Measurements from ENCODE around the gene RUNX1. TPM values are rescaled to one million over a fixed set of nuclear protein-coding genes. Genes with fewer than 3 reads are reported as not detected.

RUNX1 gene
- total and polyA plus RNA-seq, 10 of the 15 experiments (the other 5 are each of a cell fraction or from before 2014, with no cell fraction given): 0.90 to 15.2 (median 4.1) TPM

GRCh38 chr21:34897828-34898227 is 151.3 kb downstream of the RUNX1 start:
- ChIA-PET RAD21 (ENCODE audit: unreplicated experiment) (no interaction called here), CTCF (interaction anchor here (1.1 kb wide), 1 partner anchor 97 kb away, joined by 3 read pairs; no protein-coding TSS in a partner anchor), POLR2A (no interaction called here), SMC1A (ENCODE audit: uncharacterized antibody, unreplicated experiment) (no interaction called here)
- Histone ChIP-seq H4K20me1 (ENCODE audit: control insufficient read depth, insufficient read depth) (no peaks in the 10 kb centered on the region), H3K4me1 (ENCODE audit: control insufficient read depth, insufficient read depth, low read length) (no peaks in the 10 kb centered on the region), H3K27me3 (replicated peaks in 1 of 2; ENCODE audit: control insufficient read depth in 2 of 2, insufficient read depth in 2 of 2, low read length in 1 of 2) (no peaks in the 10 kb centered on the region; a peak in 1 of 4 replicates), H2AFZ (ENCODE audit: control insufficient read depth, low read depth, low read length) (no peak overlapping the region), H3K79me2 (ENCODE audit: control insufficient read depth, insufficient read depth, low read length) (no peaks in the 10 kb centered on the region), H3K9ac (ENCODE audit: control insufficient read depth, insufficient read depth, low read length) (no peak overlapping the region), H3K9me3 (replicated peaks; ENCODE audit: control insufficient read depth, insufficient read depth, low read length) (no peaks in the 10 kb centered on the region; the same call in 2 of the 3 replicates), H3K36me3 (ENCODE audit: control insufficient read depth in 2 of 2, insufficient read depth in 2 of 2, low read length in 1 of 2) (no peaks in the 10 kb centered on the region), H3K4me2 (ENCODE audit: control insufficient read depth, insufficient read depth) (no peak overlapping the region), H3K27ac (ENCODE audit: control insufficient read depth, insufficient read depth) (no peak overlapping the region), H3K4me3 (no peak overlapping the region)
- WGBS (ENCODE audit: insufficient coverage, insufficient replicate concordance, low lambda C conversion rate, missing lambda C conversion rate): 35% methylated on average over 2 of the region's 2 CpGs
- no TSS peak for BruUV-seq (replicated peaks)
- intact Hi-C loops (cut with micrococcal nuclease; ENCODE audit: unreplicated experiment) (no loop called here), in situ Hi-C loops (cut with MboI) (no loop called here)
- no peak for ATAC-seq
- no peak for DNase-seq (ENCODE audit: low read depth, low spot score)
- FAIRE-seq: no peak
- no peak for TF ChIP-seq NRF1 (conservative IDR thresholded peaks at IDR 0.05; ENCODE audit: low read depth, low read length)
- TF ChIP-seq, protein P1, sequence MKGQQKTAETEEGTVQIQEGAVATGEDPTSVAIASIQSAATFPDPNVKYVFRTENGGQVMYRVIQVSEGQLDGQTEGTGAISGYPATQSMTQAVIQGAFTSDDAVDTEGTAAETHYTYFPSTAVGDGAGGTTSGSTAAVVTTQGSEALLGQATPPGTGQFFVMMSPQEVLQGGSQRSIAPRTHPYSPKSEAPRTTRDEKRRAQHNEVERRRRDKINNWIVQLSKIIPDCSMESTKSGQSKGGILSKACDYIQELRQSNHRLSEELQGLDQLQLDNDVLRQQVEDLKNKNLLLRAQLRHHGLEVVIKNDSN (IDR thresholded peaks at IDR 0.05; ENCODE audit: borderline replicate concordance, extremely low read length, insufficient read depth, low read depth, low read length): no peak
- no peak for TF ChIP-seq IKZF1 (conservative IDR thresholded peaks at IDR 0.05)
- no peak for TF ChIP-seq MLLT1 (IDR thresholded peaks at IDR 0.05)
- TF ChIP-seq, protein P2, sequence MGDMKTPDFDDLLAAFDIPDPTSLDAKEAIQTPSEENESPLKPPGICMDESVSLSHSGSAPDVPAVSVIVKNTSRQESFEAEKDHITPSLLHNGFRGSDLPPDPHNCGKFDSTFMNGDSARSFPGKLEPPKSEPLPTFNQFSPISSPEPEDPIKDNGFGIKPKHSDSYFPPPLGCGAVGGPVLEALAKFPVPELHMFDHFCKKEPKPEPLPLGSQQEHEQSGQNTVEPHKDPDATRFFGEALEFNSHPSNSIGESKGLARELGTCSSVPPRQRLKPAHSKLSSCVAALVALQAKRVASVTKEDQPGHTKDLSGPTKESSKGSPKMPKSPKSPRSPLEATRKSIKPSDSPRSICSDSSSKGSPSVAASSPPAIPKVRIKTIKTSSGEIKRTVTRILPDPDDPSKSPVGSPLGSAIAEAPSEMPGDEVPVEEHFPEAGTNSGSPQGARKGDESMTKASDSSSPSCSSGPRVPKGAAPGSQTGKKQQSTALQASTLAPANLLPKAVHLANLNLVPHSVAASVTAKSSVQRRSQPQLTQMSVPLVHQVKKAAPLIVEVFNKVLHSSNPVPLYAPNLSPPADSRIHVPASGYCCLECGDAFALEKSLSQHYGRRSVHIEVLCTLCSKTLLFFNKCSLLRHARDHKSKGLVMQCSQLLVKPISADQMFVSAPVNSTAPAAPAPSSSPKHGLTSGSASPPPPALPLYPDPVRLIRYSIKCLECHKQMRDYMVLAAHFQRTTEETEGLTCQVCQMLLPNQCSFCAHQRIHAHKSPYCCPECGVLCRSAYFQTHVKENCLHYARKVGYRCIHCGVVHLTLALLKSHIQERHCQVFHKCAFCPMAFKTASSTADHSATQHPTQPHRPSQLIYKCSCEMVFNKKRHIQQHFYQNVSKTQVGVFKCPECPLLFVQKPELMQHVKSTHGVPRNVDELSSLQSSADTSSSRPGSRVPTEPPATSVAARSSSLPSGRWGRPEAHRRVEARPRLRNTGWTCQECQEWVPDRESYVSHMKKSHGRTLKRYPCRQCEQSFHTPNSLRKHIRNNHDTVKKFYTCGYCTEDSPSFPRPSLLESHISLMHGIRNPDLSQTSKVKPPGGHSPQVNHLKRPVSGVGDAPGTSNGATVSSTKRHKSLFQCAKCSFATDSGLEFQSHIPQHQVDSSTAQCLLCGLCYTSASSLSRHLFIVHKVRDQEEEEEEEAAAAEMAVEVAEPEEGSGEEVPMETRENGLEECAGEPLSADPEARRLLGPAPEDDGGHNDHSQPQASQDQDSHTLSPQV (IDR thresholded peaks at IDR 0.05): no peak
- no peak for TF ChIP-seq EGR1 (IDR thresholded peaks at IDR 0.05; ENCODE audit: borderline replicate concordance in 1 of 2, low read depth in 2 of 2, low read length in 2 of 2)
- TF ChIP-seq, protein P3, sequence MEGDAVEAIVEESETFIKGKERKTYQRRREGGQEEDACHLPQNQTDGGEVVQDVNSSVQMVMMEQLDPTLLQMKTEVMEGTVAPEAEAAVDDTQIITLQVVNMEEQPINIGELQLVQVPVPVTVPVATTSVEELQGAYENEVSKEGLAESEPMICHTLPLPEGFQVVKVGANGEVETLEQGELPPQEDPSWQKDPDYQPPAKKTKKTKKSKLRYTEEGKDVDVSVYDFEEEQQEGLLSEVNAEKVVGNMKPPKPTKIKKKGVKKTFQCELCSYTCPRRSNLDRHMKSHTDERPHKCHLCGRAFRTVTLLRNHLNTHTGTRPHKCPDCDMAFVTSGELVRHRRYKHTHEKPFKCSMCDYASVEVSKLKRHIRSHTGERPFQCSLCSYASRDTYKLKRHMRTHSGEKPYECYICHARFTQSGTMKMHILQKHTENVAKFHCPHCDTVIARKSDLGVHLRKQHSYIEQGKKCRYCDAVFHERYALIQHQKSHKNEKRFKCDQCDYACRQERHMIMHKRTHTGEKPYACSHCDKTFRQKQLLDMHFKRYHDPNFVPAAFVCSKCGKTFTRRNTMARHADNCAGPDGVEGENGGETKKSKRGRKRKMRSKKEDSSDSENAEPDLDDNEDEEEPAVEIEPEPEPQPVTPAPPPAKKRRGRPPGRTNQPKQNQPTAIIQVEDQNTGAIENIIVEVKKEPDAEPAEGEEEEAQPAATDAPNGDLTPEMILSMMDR (IDR thresholded peaks at IDR 0.05 in 2 of 3, conservative IDR thresholded peaks at IDR 0.05 in 1 of 3; ENCODE audit: control insufficient read depth in 2 of 3, extremely low read depth in 1 of 3, insufficient read depth in 1 of 3, low read depth in 3 of 3, low read length in 3 of 3): no peak
- no peak for TF ChIP-seq HSF1 (IDR thresholded peaks at IDR 0.05; ENCODE audit: low read depth, low read length)
- TF ChIP-seq ZBTB4 (CRISPR knock-in tag; IDR thresholded peaks at IDR 0.05): no peak

Data from GM12878 (cell line).